Adrenal gland (tissue), 12 donors: ENCODE results near the gene ADORA2A. TPM values are rescaled to one million over a fixed set of nuclear protein-coding genes. Genes with fewer than 3 reads are reported as not detected.
A peak's percentile ranks its signal among the peaks of the same experiment; 100 is the strongest.

Experiments
- DNase-seq, 7 donors: peaks; one replicate each; pipeline ENCODE4 v3.0.0-alpha.2; 2019 to 2020
- H3K27ac ChIP-seq, 5 donors: fragments of 200-600 bp; sonication (generic) in 4 of 5; 1 replicate in 3 of 5; 2 replicates in 2 of 5; pipeline versions ENCODE4 v1.5.1 to v1.8.0; 2016 to 2020; ENCODE audit warnings: mild to moderate bottlenecking in 1 of 5
- H3K27me3 ChIP-seq: fragments of 200-600 bp; 2 replicates; pipeline ENCODE4 v1.8.0; 2021
- H3K36me3 ChIP-seq, 2 donors: fragments of 200-600 bp; replicated peaks in 1 of 2; 1 replicate in 1 of 2; 2 replicates in 1 of 2; pipeline versions ENCODE4 v1.5.1 to v1.8.0; 2018 to 2022
- H3K4me1 ChIP-seq, 2 donors: fragments of 200-600 bp; replicated peaks in 1 of 2; 1 replicate in 1 of 2; 2 replicates in 1 of 2; pipeline versions ENCODE4 v1.5.1 to v1.8.0; 2018 to 2021
- H3K4me3 ChIP-seq, 4 donors: fragments of 200-600 bp; sonication (generic) in 3 of 4; one replicate each; pipeline ENCODE4 v1.5.1; 2016 to 2018
- H3K9me3 ChIP-seq, 3 donors: fragments of 200-600 bp; sonication (generic) in 1 of 3; replicated peaks in 1 of 3; 1 replicate in 2 of 3; 2 replicates in 1 of 3; pipeline versions ENCODE4 v1.5.1 to v1.8.0; 2016 to 2021
- POLR2A ChIP-seq, 2 donors: fragments of 450-650 bp; IDR thresholded peaks; one replicate each; pipeline ENCODE4 v1.6.1; 2017; ENCODE audit warnings: antibody characterized with exemption in 2 of 2, mild to moderate bottlenecking in 2 of 2, moderate library complexity in 1 of 2
- WGBS, 4 donors: extraction: QIAGEN DNeasy Blood & Tissue Kit in 2 of 4; methylation state at CpG; one replicate each; pipeline versions ENCODE4 v1.1.5 to v1.1.7; 2013 to 2017; 5-methylcytosine and 5-hydroxymethylcytosine counted together
- intact Hi-C, 2 donors: fragments of 100-400 bp; cut with DNase I; formaldehyde crosslinking; loops; one replicate each; pipeline versions ENCODE4 v1.14.1 to v1.15.0; 2022 to 2023
- polyA plus RNA-seq, 3 donors: library from polyadenylated mRNA; stranded (reverse); fragments of 200-250 nt in 2 of 3; fragments of 350-450 nt in 1 of 3; fragmentation: Illumina TruSeq in 1 of 3; extraction: RNeasy Lipid Tissue Mini Kit (QIAGEN cat#74804) in 1 of 3; gene quantifications; one replicate each; pipeline ENCODE4 v1.2.3, GENCODE V29; 2013 to 2014
- total RNA-seq, 9 donors: library from RNA; depleted of rRNA in 4 of 9; stranded (reverse); fragments of >200 nt in 4 of 9; fragments of 120-200 nt in 1 of 9; fragmentation: NEBNext Ultra II Directional in 1 of 9; extraction: Animal tissue kit (Norgen Biotek cat#: 25700) in 1 of 9; gene quantifications; one replicate each; pipeline versions ENCODE4 v1.1.0 to v1.2.4, GENCODE V29; 2013 to 2023
- TF ChIP-seq, protein P1 (sequence below), 6 experiments: fragments of 450-650 bp in 4 of 6; fragments of 200-600 bp in 2 of 6; sonication (generic) in 1 of 6; IDR thresholded peaks; 1 replicate in 5 of 6; 2 replicates in 1 of 6; pipeline versions ENCODE4 v1.5.1 to v1.8.0; 2016 to 2021; ENCODE audit warnings: antibody characterized with exemption in 6 of 6, mild to moderate bottlenecking in 2 of 6, moderate library complexity in 1 of 6
- donor health status: healthy with polysubstance abuse.
- donor health status: Bipolar disorder and iron deficiency.
- donor health status: DM: yes; HTN: yes; CAD: no.
- donor health status: DM: no; HTN: no; CAD: no.
- donor health status: DM: no; HTN: no; CAD: no.
- donor health status: DM: yes; HTN: yes; CAD: no.

Gene ADORA2A
- total and polyA plus RNA-seq, 12 donors, result 2.9 to 16.4 (median 6.5) TPM

DNA sequence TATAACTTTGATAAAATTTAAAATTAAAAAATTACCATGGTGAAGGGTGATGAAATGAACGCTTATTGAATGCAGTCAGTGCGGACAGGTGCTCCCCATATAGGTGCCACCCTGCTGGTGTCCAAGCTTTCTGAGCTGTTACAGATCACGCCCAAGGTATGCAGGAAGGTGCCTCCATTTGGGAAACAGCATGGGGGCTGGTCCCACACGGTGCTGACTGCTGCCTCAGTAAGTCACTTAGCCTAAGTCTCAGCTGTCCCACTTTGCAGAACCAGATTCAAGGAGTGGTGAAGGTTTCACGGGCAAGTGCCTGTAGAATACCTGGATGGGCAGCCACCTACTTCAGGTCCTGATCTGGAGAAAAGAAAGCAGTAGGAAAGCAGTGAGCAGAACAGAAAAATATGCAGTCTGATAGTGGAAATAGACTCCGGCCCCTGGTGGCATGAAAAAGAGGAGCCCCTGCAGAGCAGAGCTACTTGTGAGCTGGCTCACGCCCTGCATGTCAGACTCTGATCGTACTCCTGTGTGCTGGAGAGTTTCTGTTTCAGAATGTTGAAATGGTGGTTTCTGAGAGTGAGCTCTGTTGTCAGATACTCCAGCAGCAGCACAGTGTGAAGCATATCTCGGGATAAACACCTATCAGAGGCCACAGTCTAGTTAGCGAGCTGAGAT, 33.2 kb downstream of the ADORA2A start:
- intact Hi-C loops, result no loop called here
- Histone ChIP-seq H3K9me3 (no peaks in the 10 kb centered on the region), H3K4me3 (no peak overlapping the region), H3K36me3 (no peaks in the 10 kb centered on the region), H3K27me3 (no peaks in the 10 kb centered on the region), H3K27ac (no peak overlapping the region), H3K4me1 (peaks cover 11 to 22% of the 10 kb centered on the region in 2 donors)
- 68 to 82% (median 73%) methylated on average over 9 to 10 of the region's 10 CpGs for WGBS, 4 donors
- DNase-seq, result no peak
- TF ChIP-seq, protein P1, sequence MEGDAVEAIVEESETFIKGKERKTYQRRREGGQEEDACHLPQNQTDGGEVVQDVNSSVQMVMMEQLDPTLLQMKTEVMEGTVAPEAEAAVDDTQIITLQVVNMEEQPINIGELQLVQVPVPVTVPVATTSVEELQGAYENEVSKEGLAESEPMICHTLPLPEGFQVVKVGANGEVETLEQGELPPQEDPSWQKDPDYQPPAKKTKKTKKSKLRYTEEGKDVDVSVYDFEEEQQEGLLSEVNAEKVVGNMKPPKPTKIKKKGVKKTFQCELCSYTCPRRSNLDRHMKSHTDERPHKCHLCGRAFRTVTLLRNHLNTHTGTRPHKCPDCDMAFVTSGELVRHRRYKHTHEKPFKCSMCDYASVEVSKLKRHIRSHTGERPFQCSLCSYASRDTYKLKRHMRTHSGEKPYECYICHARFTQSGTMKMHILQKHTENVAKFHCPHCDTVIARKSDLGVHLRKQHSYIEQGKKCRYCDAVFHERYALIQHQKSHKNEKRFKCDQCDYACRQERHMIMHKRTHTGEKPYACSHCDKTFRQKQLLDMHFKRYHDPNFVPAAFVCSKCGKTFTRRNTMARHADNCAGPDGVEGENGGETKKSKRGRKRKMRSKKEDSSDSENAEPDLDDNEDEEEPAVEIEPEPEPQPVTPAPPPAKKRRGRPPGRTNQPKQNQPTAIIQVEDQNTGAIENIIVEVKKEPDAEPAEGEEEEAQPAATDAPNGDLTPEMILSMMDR (IDR thresholded peaks at IDR 0.05), result no peak
- TF ChIP-seq POLR2A (IDR thresholded peaks at IDR 0.05), result no peak

DNA sequence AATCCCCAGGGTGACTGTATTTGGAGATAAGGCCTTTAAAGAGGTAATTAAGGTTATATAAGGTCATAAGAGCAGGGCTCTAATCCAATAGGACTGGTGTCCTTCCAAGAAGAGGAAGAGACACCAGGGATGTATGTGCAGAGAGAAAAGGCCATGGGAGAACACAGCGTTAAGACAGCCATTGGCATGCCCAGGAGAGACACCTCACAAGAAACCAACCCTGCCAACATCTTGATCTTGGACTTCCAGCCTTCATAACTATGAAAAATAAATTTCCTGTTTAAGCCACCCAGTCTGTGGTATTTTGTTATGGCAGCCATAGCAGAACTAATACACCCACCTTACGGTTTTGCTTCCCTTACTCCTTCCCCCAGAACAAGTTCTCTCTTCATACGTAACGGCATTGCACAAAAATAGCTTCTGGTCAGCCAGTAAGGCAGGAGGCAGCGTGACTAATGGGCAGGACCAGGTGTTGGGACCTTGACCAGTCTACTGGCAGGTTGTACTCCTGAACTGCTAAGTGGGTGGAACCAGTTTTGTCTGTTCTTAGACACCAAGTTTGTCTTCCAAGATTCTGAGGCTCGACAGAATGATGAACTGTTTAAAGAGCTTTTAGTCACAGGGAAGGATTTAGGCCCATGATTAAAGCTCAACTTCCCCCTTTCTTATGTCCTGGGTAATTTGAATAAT, 35.8 kb downstream of the ADORA2A start:
- no peaks in the 10 kb centered on the region for H3K36me3 ChIP-seq
- H3K27me3 ChIP-seq, result no peaks in the 10 kb centered on the region
- no peak overlapping the region for H3K27ac ChIP-seq
- TF ChIP-seq, protein P1 (IDR thresholded peaks at IDR 0.05), result no peak
- no peak for TF ChIP-seq POLR2A (IDR thresholded peaks at IDR 0.05)
- peaks cover 10 to 32% of the 10 kb centered on the region in 2 donors for H3K4me1 ChIP-seq
- H3K9me3 ChIP-seq, result no peaks in the 10 kb centered on the region
- WGBS, 4 donors, result 82 to 88% (median 84%) methylated on average over 6 of the region's 6 CpGs
- DNase-seq, result no peak
- intact Hi-C loops, result no loop called here
- H3K4me3 ChIP-seq, result no peak overlapping the region

DNA sequence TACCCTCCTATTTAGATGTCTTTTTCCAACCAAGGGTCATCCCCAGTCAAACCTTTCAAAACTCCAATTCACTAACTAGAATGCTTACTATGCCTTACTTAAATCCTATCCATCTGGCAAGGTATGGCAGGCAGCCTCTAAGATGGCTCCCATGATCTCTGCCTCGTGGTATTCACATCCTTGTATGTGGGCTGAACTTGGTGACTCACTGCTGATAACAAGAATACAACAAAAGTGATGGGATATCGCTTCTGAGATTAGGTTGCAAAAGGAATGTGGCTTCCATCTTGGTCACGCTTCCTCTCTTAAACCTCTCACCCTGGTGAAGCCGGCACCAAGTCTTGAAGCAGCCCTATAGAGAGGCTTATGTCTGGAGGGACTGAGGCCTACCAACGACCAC, 38.2 kb downstream of the ADORA2A start:
- intact Hi-C loops, result no loop called here
- Histone ChIP-seq H3K4me3 (no peak overlapping the region), H3K9me3 (no peaks in the 10 kb centered on the region), H3K4me1 (peaks cover 10 to 25% of the 10 kb centered on the region in 2 donors), H3K27ac (peak overlapping the region in 3 of 5 donors; percentile 32 to 61 (median 52)), H3K36me3 (no peaks in the 10 kb centered on the region), H3K27me3 (no peaks in the 10 kb centered on the region)
- no peak for TF ChIP-seq POLR2A (IDR thresholded peaks at IDR 0.05)
- TF ChIP-seq, protein P1 (IDR thresholded peaks at IDR 0.05), result no peak
- peak in 2 of 7 donors; percentile 20 to 32 for DNase-seq
- WGBS, 4 donors, result 46 to 68% (median 59%) methylated on average over 5 of the region's 5 CpGs

DNA sequence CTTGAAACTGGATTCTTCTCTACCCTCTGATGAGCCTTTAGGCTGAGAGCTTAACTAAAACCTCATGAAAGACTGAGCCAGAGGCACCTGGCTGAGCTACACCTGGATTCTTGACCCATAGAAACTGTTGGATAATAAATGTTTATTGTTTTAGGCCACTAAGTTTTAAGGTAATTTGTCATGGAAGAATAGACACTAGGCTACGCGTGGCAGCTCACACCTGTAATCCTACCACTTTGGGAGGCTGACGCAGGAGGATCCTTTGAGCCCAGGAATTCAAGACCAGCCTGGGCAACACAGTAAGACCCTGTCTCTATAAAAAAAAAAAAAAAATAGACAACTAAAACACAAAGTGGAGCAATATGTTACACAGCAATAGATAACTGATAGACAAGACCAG, 38.6 kb downstream of the ADORA2A start:
- 94 to 100% (median 98%) methylated on average over 3 of the region's 3 CpGs for WGBS, 4 donors
- H3K36me3 ChIP-seq, result no peaks in the 10 kb centered on the region
- no peaks in the 10 kb centered on the region for H3K9me3 ChIP-seq
- H3K27me3 ChIP-seq, result no peaks in the 10 kb centered on the region
- H3K27ac ChIP-seq, result peak overlapping the region in 3 of 5 donors; percentile 32 to 61 (median 52)
- no peak for DNase-seq
- H3K4me1 ChIP-seq, result peaks cover 10 to 26% of the 10 kb centered on the region in 2 donors
- TF ChIP-seq, protein P1 (IDR thresholded peaks at IDR 0.05), result no peak
- H3K4me3 ChIP-seq, result no peak overlapping the region
- intact Hi-C loops, result no loop called here
